Stomach smooth muscle (tissue), 2 donors: ENCODE measurements around the gene MTHFD2L.
A peak's percentile ranks its signal among the peaks of the same experiment; 100 is the strongest.

Experiments
- H3K27ac ChIP-seq: one replicate; pipeline ENCODE4 v1.7.0; 2013; ENCODE audit warnings: mild to moderate bottlenecking, low read length, inconsistent platforms
- H3K27me3 ChIP-seq, 2 donors: one replicate each; pipeline ENCODE4 v1.7.0; 2013; ENCODE audit warnings: low read length in 2 of 2; ENCODE audit not compliant: insufficient read depth in 2 of 2, control insufficient read depth in 1 of 2
- H3K36me3 ChIP-seq, 2 donors: one replicate each; pipeline ENCODE4 v1.7.0; 2013; ENCODE audit warnings: low read length in 2 of 2; ENCODE audit not compliant: control insufficient read depth in 2 of 2, insufficient read depth in 2 of 2
- H3K4me1 ChIP-seq: one replicate; pipeline ENCODE4 v1.7.0; 2013; ENCODE audit warnings: low read length; ENCODE audit not compliant: control insufficient read depth, insufficient read depth
- H3K4me3 ChIP-seq, 2 donors: one replicate each; pipeline ENCODE4 v1.7.0; 2013; ENCODE audit warnings: low read length in 2 of 2
- H3K9ac ChIP-seq, 2 donors: one replicate each; pipeline ENCODE4 v1.7.0; 2013; ENCODE audit warnings: low read length in 2 of 2, mild to moderate bottlenecking in 1 of 2
- H3K9me3 ChIP-seq, 2 donors: one replicate each; pipeline ENCODE4 v1.7.0; 2013; ENCODE audit warnings: low read length in 2 of 2; ENCODE audit not compliant: control insufficient read depth in 2 of 2
- donor health status: healthy.
- donor health status: Pancreatic carcinoma.

Gene MTHFD2L

GRCh38 chr4:74157561-74158465, at the start of gene MTHFD2L:
Gene MTHFD2L (plus strand): TSS chr4:74158118. CDS start chr4:74158139, 21 bp downstream.
- Histone ChIP-seq H3K4me3 (peak within 1 kb of the TSS; percentile 80), H3K27me3 (no peaks in the 10 kb centered on the region), H3K9me3 (no peaks in the 10 kb centered on the region), H3K27ac (peak within 1 kb of the TSS; percentile 84), H3K4me1 (peaks cover 4% of the 10 kb centered on the region), H3K9ac (peak within 1 kb of the TSS; percentile 88 to 91), H3K36me3 (peaks cover 0 to 7% of the 10 kb centered on the region in 2 donors)

- no peak overlapping the region for H3K27ac ChIP-seq
- H3K9ac ChIP-seq = no peak overlapping the region
- H3K9me3 ChIP-seq = no peaks in the 10 kb centered on the region
- H3K27me3 ChIP-seq = no peaks in the 10 kb centered on the region
- no peaks in the 10 kb centered on the region for H3K36me3 ChIP-seq
- H3K4me1 ChIP-seq = no peaks in the 10 kb centered on the region
- H3K4me3 ChIP-seq = no peak overlapping the region
Observed at GRCh38 chr4:74108457-74109115, 49.3 kb upstream of the MTHFD2L start.

GRCh38 chr4:74109116-74109869, 48.6 kb upstream of the MTHFD2L start:
- Histone ChIP-seq H3K4me1 (no peaks in the 10 kb centered on the region), H3K27ac (no peak overlapping the region), H3K9me3 (no peaks in the 10 kb centered on the region), H3K9ac (no peak overlapping the region), H3K36me3 (no peaks in the 10 kb centered on the region), H3K27me3 (no peaks in the 10 kb centered on the region), H3K4me3 (no peak overlapping the region)

- Histone ChIP-seq H3K4me3 (no peak overlapping the region), H3K27me3 (no peaks in the 10 kb centered on the region), H3K9ac (no peak overlapping the region), H3K4me1 (no peaks in the 10 kb centered on the region), H3K36me3 (no peaks in the 10 kb centered on the region), H3K27ac (no peak overlapping the region), H3K9me3 (no peaks in the 10 kb centered on the region)
Observed at GRCh38 chr4:74109870-74110605, 47.9 kb upstream of the MTHFD2L start.

- H3K4me3 ChIP-seq = no peak overlapping the region
- no peaks in the 10 kb centered on the region for H3K4me1 ChIP-seq
- H3K9ac ChIP-seq = no peak overlapping the region
- no peaks in the 10 kb centered on the region for H3K9me3 ChIP-seq
- H3K27me3 ChIP-seq = no peaks in the 10 kb centered on the region
- H3K27ac ChIP-seq = no peak overlapping the region
- H3K36me3 ChIP-seq = no peaks in the 10 kb centered on the region
Observed at GRCh38 chr4:74110670-74111069, 47.2 kb upstream of the MTHFD2L start.

GRCh38 chr4:74111306-74111975, 46.5 kb upstream of the MTHFD2L start:
- no peak overlapping the region for H3K4me3 ChIP-seq
- no peaks in the 10 kb centered on the region for H3K9me3 ChIP-seq
- no peaks in the 10 kb centered on the region for H3K36me3 ChIP-seq
- no peak overlapping the region for H3K27ac ChIP-seq
- H3K27me3 ChIP-seq = no peaks in the 10 kb centered on the region
- no peak overlapping the region for H3K9ac ChIP-seq
- H3K4me1 ChIP-seq = no peaks in the 10 kb centered on the region

- Histone ChIP-seq H3K9ac (no peak overlapping the region), H3K36me3 (no peaks in the 10 kb centered on the region), H3K27me3 (no peaks in the 10 kb centered on the region), H3K9me3 (no peaks in the 10 kb centered on the region), H3K4me1 (no peaks in the 10 kb centered on the region), H3K27ac (no peak overlapping the region), H3K4me3 (no peak overlapping the region)
Observed at GRCh38 chr4:74111990-74112389, 45.9 kb upstream of the MTHFD2L start.

- Histone ChIP-seq H3K4me3 (no peak overlapping the region), H3K27ac (no peak overlapping the region), H3K9me3 (no peaks in the 10 kb centered on the region), H3K36me3 (no peaks in the 10 kb centered on the region), H3K4me1 (peaks cover 4% of the 10 kb centered on the region), H3K27me3 (no peaks in the 10 kb centered on the region), H3K9ac (no peak overlapping the region)
Observed at GRCh38 chr4:74112399-74113105, 45.4 kb upstream of the MTHFD2L start.

GRCh38 chr4:74114234-74114633, 43.7 kb upstream of the MTHFD2L start:
- no peak overlapping the region for H3K27ac ChIP-seq
- no peaks in the 10 kb centered on the region for H3K9me3 ChIP-seq
- H3K36me3 ChIP-seq = no peaks in the 10 kb centered on the region
- H3K4me1 ChIP-seq = peaks cover 5% of the 10 kb centered on the region
- H3K27me3 ChIP-seq = no peaks in the 10 kb centered on the region
- H3K9ac ChIP-seq = no peak overlapping the region
- H3K4me3 ChIP-seq = no peak overlapping the region
